HG03135 (cell line): Measurements from ENCODE around the gene EPS8L1.
A peak's percentile ranks its signal among the peaks of the same experiment; 100 is the strongest.
"Not testable (repeated sequence)": the region's sequence is repeated elsewhere in the genome, so short reads cannot be mapped to it uniquely, and the experiment has no call there.

Source experiments
- ATAC-seq: cut with Tn5 transposase; IDR thresholded peaks from one replicate; pipeline ENCODE4 v1.9.1; 2021; ENCODE audit warnings: mild to moderate bottlenecking, moderate library complexity; ENCODE audit not compliant: unreplicated experiment

The EPS8L1 gene

DNA sequence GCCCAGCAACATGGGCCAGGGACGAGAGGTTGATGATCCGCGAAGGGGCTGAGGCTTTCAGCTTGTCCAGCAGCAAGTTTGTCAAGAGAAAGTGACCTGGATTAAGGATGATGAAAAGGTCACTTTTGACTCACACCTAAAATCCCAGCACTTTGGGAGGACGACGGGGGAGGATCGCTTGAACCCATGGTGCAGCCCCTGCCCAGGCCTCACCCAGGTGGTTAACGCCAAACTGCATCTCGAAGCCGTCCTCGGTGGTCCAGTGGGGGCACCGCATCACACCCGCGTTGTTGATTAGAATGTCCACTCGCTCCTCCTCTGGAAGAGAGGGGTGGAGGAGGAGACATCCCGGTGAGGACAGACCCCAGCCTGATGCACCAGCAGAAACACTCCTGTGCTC, 27.2 kb upstream of the EPS8L1 start:
- no peak for ATAC-seq

DNA sequence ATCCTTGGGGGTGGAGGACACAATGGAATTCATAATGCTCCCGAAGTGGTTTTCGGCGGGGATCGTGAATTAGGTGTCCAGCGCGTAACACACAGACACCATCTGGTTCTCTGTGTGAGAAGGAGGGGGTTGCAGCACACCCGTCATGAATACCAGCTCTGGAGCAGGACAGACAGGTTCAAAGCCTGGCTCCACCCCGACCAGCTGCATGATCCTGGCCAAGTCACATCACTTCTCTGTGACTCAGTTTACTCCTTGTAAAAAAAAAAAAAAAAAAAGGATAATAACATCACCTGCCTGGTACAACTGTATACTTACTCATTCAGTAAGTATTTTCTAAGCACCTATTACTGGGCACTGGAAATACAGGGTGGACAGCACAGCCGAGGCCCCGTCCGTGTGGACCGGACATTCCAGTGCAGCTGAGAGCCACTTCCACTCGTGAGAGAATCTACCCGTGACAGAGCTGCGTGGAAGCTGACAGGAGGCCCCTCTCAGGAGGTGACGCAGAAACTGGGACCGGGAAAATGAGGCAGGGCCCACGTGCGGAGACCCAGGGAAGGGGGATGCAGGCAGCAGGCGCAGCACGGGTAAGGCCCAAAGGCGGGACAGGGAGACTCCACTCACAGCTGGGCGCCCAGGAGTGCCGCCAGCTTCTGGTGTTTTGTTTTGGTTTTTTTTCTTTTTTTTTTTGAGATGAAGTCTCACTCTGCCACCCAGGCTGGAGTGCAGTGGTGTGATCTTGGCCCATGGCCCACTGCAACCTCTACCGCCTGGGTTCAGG, 24.7 kb upstream of the EPS8L1 start:
- no peak for ATAC-seq

DNA sequence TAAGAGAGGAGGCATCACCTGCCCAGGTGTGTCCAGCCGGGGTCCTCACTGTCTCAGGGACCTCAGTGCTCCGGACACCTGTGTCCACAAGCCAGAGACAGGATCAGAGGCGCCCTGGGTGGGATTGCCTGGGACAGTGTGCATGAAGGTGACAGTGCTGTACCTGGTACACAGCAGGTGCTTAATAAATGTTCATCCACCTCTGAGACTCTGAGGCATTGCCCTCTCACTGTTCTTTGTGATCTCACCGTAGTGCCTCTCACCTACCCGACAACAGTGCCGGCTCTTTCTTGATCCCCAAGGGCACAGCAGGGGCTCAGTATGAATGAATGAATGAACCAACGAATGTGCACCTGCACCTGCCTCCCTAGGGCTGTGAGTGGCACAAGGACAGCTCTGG, 21.9 kb upstream of the EPS8L1 start:
- ATAC-seq = no peak

DNA sequence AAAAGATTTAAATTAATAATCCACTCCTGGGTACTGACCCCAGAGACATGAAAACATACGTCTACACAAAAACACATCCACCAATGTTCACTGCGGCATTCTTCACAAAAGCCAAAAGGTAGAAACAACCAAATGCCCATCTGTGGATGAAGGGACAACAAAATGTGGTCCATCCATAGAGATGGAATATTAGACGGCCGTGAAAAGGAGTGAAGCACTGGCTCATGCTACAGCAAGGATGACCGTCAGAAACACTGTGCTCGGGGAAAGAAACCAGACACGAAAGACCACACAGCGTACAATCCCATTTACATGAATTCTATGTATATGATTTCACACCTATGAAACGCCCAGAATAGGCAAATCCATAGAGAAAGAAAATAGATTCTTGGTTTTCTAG, 18.8 kb upstream of the EPS8L1 start:
- no peak for ATAC-seq

DNA sequence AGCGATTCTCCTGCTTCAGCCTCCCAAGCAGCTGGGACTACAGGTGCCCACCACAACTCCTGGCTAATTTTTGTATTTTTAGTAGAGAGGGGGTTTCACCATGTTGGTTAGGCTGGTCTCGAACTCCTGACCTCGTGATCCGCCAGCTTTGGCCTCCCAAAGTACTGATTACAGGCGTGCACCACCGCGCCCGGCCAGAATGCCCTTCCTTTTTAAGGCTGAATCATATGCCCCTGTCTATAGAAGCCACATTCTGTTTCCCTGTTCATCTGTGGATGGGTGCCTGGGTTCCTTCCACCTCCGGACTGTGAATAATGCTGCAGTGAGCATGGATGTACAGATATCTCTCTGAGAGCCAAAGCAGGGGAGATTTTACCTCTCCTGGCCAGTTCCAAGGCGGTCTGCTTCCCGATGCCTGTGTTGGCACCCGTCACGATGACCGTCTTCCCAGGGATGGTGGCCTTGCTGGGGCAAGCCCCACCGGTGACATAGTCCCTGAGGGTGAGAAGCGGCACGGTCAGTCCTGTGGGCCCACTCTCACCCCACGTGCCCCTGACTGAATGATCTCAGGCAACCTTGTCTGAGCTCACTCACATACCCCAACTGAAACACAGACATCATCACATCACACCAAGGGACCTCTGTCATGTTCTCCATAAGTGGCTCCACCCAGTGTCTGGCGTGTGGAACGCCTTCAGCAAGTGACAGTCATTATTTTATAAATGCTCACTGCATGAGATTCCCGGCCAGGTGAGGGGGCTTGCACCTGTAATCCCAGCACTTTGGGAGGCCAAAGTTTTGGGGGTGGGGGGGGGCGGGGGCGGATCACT, 16.7 kb upstream of the EPS8L1 start:
- ATAC-seq = no peak

DNA sequence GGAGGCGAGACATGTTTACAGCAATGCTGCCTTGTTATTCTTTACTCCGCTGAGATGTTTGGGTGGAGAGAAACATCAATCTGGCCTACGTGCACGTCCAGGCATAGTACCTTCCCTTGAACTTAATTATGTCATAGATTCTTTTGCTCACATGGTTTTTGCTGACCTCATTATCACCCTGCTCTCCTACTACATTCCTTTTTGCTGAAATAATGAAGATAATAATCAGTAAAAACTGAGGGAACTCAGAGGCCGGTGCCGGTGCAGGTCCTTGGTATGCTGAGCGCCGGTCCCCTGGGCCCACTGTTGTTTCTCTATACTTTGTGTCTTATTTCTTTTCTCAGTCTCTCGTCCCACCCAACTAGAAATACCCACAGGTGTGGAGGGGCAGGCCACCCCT, 15.4 kb upstream of the EPS8L1 start:
- not testable (repeated sequence) for ATAC-seq

DNA sequence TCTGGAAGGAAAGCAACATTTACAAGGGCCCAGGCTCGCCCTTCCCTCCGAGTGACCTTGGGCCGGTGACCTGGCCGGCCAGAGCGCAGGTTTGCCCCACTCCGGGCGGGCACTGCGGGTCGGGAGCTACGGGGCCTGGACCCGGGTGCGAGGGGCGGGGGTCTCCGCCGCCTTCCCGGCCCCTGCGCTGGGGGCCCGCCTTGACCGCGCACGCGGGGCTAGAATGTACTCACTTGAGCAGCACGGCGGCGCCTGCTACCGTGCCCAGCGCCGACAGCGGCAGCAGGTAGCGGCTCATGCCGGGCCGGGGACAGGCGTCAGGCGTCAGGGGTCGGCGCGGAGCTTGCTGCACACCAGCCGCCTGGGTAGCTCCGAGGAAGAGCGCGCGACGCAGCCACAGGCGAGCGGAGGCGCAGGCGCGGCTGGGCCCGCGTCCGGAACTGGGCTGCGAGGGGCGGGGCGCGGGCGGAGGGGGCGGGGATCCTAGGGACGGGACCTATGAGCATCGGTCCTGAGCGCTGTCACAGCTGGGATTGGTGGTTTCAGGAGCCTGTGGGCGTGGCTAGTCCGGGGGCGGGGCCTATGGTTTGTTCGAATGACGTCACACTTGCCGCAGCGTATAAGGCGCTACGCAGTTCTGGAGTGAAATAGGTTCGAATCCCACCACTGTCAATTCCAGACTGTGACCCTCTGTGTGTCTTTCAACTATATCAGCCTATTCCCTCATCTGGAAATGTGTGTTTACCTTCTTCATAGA, 12.8 kb upstream of the EPS8L1 start, which contains the start of gene RDH13:
TSS of gene RDH13 (minus strand) at position 414 of the 757 bp plus-strand sequence. CDS start at position 298, 116 bp downstream.
- peak; percentile 93 for ATAC-seq

DNA sequence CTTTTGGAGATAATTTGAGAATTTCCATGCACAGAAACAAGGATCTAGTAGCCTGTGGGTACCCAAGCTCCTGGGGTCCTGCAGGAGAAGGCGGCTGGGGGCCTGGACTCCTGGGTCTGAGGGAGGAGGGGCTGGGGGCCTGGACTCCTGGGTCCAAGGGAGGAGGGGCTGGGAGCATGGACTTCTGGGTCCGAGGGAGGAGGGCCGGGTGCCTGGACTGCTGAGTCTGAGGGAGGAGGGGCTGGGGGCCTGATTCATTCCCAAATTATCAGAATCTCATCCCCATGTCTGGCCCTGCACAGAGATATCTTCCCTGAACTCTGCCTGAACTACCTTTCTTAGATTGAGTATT, 12.2 kb upstream of the EPS8L1 start:
- ATAC-seq = no peak

DNA sequence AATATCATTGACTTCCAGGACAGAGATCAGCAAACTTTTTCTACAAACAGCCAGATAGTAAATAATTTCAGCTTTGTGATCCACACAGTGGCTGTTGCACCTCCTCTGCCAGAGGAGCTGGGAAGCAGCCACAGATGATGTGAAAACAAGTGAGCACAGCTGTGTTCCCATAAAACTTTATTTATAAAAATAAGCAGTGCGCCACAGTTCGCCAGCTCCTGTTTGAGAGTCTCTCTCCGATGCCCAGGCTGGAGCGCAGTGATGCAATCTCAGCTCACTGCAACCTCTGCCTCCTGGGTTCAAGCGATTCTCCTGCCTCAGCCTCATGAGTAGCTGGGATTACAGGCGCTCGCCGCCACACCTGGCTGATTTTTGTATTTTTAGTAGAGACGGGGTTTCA, 10.2 kb upstream of the EPS8L1 start:
- ATAC-seq = not testable (repeated sequence)

DNA sequence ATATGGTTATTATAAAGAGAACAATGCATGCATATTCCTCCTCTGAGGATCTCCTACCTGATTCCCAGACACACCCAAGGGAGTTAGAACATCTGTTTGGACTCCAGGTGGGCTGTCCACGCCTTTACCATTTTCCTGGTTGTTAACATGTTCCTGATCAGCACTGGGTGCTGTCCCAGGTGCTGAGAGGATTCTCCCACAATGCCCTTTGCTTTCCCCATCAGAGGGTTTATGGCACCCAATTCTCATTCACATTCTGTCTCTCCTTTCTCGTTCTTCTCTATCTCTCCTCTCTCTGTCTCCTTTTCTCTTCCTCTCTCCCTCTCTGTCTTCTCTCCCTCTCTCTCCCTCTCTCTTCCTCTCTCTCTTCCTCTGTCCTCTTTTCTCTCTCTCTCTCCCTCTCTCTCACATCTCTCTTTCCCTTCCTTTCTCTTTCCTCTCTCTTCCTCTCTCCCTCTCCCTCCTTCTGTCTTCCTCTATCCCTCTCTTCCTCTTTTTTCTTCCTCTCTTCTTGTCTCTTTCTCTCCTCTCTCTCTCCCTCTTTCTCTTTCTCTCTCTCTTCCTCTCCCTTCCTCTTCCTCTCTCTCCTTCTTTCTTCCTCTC, 9.5 kb upstream of the EPS8L1 start:
- ATAC-seq = no peak

DNA sequence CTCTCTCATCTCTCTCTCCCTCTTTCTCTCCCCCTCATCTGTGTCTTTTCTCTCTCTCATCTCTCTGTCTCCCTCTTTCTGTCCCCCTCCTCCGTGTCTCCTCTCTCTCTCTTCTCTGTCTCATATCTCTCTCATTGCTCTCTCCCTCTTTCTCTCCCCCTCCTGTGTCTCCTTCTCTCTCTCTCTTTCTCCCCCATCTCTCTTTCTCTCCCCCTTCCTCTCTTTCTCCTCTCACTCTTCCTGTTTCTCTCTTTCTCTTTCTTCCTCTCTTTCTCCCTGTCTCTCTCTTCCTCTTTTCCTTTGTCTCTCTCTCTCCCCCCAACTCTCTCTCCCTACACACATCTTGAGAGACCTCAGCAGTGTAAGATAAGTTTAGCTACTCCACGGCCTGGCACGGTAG, 7.8 kb upstream of the EPS8L1 start:
- ATAC-seq = no peak

DNA sequence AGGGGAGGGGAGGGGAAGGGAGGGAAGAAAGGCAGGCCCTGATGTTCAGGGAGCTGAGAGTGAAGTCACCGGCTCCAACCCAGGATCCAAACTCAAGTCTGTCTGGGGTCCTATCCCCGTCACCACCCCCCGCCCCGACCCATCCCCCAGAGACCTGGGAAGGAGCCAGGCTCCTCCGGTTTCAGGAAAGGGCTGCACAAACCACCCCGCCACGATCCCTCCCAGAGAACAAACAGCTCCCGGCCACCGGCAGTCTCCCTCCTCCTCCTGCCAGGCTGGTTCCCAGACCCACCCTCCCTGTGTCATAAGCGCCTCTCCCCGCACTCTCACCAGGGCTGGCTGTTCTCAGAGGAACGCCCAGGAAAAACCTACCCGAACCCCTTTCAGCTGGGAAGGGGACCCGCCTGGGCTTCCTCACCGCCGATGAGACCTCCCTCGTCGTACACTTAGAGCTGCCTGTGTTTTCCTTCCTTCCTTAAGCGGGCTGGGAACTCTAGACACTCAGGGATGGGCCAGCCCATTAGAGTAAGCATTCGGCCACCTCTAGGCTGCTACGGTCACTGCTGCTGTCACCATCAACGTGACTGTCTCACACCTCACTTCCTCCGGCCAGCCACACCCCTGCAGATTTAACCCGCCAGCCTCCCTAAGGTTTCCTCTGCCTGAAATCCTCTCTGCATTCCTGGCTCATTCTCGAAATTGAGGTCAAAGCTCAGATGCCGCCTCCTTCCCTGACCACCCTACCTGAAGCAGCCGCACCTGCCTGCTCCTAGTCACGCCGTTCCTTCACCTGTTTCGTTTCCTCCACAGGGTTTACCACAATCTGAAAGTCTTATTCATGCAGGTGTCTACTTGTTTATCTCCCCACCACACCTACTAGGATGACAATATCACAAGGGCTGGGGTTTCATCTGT, 6.5 kb upstream of the EPS8L1 start:
- peak; percentile 48 for ATAC-seq

DNA sequence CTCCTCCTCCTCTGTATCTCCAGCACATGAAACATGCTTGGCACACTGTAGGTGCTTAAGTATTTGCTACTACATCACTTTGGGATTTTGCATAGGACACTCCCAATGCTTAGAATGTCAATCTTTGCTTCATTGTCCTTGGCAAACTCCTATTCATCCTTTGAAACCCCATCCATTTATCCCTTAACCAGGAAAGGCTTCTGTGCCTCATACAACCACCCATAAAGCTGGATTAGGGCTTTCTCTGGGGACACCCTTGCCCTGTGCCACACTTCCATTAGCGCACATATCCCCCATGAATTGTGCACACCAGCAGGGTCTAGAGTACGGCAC, 5.8 kb upstream of the EPS8L1 start:
- ATAC-seq = no peak

DNA sequence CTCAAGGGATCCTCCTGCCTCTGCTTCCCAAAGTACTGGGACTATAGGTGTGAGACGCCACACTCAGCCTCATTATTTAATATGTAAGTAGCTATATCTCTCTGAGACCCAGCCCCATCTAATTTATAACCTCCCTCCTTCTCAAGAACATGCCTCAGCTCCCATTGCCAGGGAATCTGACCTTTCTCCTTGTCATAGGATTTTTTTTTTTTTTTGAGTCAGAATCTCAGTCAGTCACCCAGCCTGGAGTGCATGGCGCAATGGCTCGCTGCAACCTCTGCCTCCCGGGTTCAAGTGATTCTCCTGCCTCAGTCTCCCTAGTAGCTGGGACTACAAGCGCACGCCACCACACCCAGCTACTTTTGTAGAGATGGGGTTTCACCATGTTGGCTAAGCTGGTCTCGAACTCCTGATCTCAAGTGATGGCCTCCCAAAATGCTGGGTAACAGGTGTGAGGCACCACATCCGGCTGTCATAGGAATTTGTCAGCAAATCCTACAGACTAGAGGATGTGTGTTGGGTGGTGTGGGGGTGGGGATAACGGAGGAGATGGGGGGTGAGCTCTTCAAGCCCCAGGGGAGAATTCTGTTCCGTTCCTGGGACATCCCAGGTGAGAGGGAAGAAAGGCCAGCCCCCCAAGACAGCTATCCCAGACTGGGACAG, 5.1 kb upstream of the EPS8L1 start:
- no peak for ATAC-seq

DNA sequence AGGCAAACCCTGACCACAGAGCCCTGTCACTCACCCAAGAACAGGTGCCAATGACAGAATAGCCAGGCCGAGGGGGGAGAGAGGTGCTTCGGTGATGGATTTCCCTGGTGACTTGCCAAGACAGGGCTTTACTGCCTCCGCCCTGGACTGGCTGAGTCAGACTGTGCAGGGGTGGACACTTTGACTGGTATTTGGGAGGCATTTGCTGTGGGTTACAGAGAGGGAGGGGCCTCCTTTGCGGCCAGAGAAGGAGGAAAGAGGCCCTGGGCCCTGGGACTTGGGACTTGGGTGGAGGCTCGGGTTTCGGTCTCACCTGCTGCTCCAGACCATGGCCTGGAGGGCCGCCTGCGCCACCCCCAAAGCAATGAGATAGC, 4.6 kb upstream of the EPS8L1 start:
- ATAC-seq = no peak

DNA sequence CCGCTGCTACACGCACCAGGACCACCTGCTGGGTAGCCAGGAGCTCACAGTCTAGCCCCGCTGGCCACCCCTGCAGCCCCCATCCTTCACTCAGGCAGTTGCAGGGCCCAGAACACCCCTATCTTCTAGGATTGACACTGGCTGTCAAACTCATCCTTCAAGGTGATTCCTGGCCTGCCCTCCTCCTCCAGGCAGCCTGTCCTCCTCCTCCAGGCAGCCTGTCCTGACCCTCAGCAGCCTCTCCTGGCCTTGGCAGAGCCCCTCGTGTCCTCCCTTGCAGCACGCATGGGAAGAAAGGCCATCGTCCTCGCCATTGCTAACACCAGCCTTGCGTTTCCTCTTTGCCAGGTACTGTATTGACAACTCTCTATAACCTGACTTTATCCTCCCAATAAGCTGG, 3.8 kb upstream of the EPS8L1 start:
- ATAC-seq = no peak

DNA sequence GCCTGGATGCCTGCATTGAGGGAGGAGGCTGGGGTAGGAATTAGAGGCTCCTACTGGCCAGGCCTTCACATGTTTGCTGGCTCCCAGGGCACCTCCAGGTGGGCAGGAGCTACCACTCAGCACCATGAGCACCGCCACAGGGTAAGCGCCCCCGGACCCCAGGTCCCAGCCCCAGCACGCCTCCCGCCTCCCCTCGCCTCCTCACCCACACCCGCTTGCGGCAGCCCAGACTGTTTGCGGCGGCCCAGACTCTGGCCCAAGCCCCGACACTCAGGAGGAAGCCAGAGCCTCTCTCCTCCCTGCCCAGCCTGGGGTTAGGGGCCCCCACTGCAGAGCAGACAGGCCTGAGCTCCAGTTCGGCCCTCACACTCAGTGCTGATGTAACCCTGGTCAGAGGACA, 652 bp downstream of the EPS8L1 start:
- no peak for ATAC-seq

DNA sequence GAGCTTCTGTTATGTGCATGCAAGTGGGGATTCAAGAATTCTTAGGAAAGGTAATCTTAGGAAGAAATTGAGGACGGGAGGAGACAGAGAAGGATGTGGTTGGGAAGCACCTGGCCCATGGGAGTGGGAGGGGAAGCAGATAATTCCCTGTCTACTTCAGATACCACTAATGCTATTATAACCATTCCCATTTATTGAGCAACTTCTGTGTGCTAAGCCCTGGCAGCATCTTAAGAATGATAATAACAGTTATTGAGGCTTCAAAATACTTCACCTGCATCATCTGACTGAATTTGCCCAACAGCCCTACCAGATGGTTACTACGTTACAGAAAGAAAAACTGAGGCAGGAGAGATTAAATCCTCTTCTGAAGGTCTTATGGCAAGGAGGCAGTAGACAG, 1.4 kb downstream of the EPS8L1 start:
- no peak for ATAC-seq

DNA sequence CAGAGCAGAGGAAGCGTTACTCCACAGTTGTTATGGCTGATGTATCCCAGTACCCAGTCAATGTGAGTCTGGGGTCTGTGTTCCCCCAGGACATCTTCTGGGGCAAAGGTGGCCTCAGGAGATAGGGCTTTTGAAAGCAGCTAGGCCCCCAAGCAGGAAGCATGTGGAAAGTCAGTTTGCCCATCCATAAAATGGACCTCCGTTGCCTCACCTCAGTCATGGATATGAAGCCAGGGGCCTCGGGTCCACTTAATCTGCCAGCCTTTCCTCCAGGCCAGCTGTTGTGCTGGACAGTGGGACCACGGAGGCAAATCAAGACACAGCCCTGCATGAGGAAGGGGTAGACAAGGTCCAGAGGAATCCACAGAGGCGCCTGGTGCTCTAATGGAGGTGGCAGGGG, 3.3 kb downstream of the EPS8L1 start:
- no peak for ATAC-seq
